GM12801 (cell line): ENCODE data around the gene STOX2.

Experiments
- TF ChIP-seq, protein P1 (sequence below): IDR thresholded peaks from one replicate; pipeline ENCODE4 v1.5.1; 2011; ENCODE audit warnings: control low read depth; ENCODE audit not compliant: insufficient read length; ENCODE audit errors: extremely low read depth

Gene STOX2

DNA sequence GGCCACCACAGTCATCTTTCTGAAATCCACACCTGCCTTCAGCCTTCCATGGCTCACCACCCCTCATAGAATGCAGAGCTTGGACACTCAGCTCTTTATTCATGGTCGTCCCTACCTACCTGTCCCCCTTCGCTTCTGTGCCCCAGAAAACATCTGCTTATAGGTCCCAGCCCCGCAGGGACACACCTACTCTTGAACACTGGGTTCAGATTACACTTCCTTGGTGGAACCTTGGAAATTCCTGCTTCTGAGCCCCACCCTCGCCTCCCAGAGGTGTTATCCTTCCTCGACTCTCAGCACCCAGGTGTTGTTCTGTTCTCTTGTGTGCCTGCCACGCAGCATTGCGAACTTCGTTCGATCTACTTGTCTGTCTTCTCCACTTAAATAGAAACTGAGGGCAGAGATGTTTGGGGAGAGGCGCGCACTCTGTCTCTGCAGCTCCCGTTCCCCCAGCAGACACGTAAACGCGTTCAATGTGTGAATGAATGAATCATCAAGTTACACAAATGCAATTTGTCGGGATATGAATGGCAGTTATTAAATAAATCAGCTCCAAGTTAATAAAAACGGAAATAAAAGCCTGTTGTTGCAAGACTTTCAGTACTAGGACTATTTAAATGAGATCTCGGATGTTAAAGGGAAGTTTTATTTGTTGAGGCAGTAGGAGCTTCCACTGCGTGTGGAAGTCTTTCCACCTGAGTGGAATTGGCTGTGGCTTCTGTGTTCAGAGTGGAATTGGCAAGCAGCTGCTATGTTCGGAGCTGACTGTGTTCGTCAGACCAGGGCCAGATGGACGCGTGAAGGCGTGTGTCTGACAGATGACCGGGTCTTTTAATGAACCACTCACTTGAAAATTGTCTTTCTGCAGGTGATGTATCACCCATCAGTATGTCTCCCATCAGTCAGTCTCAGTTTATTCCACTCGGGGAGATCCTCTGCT is 95.6 kb downstream of the STOX2 start:
- TF ChIP-seq, protein P1, sequence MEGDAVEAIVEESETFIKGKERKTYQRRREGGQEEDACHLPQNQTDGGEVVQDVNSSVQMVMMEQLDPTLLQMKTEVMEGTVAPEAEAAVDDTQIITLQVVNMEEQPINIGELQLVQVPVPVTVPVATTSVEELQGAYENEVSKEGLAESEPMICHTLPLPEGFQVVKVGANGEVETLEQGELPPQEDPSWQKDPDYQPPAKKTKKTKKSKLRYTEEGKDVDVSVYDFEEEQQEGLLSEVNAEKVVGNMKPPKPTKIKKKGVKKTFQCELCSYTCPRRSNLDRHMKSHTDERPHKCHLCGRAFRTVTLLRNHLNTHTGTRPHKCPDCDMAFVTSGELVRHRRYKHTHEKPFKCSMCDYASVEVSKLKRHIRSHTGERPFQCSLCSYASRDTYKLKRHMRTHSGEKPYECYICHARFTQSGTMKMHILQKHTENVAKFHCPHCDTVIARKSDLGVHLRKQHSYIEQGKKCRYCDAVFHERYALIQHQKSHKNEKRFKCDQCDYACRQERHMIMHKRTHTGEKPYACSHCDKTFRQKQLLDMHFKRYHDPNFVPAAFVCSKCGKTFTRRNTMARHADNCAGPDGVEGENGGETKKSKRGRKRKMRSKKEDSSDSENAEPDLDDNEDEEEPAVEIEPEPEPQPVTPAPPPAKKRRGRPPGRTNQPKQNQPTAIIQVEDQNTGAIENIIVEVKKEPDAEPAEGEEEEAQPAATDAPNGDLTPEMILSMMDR, result no peak

DNA sequence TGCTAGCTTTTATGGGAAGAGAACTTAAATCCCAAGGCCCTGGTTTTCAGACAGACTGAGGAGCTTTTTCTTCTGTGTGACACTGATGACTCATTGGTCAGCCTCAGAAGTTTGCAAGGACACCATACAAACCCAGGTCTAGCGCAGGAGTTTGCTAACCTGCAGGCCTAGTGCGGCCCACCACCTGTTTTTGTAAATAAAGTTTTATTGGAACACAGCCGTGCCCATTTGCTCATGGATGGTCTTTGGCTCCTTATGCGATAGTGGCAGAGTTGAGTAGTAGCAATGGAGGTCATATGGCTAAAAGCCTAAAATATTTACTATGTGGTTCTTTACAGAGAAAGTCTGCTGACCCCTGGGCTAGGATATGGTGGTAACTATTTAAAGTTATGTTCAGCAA is 98.3 kb downstream of the STOX2 start:
- TF ChIP-seq, protein P1, result no peak

- TF ChIP-seq, protein P1, result no peak
Measured at GRCh38 chr4:184007891-184008290, 102.8 kb downstream of the STOX2 start.

- TF ChIP-seq, protein P1, result no peak
Measured at GRCh38 chr4:184010696-184011095, 105.6 kb downstream of the STOX2 start.

DNA sequence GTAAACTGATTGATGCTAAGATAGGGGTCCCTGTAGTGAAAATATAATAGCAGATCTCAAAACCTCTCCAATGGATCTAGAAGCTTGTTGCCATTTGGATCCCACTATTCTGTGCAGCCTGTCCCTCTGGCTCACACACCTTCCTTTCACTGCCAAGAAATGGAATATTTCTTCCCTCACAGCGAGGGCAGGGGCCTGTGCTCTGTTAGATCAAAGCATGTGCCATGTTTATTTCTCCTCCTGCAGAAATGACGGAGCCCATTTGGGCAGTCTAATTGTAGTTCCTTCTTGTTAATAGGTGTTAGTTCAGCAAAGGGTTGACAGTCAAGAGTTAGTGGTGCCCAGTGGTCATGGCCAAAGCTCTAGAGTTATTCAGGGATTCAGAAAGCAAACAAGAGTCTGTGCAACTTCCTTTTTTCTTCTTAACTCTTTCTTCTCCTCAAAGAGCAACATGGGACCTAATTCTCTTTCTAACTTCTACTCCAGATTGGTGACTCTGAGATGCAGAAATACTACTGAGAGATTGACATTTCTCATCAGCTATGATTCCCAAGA is 106.8 kb downstream of the STOX2 start:
- TF ChIP-seq, protein P1, result no peak

DNA sequence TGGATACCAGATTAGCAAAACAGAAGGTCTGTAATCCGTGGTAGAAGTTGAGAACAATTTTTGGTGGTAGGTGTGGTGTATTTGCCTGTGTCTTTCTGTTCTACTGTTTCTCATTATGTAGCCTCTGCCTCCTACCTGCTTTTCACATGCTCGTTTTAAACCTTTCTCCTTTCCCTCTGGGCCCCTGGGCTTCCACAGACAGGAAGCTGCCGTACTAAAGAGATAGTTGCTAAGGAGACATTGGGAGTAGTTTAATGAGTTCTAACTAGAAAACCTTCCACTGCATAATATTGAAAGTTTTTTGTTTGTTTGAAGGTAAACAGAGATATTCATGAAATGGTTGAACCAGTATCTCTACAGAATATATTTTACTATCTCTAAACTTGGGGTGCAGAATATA is 107.8 kb downstream of the STOX2 start:
- TF ChIP-seq, protein P1, result no peak

GRCh38 chr4:184014301-184014700 is 109.2 kb downstream of the STOX2 start:
- TF ChIP-seq, protein P1, result no peak
